UCSD-AML1 (cell line): Measurements from ENCODE around the gene IL18R1.
A peak's percentile ranks its signal among the peaks of the same experiment; 100 is the strongest.

Experiments used
- DNase-seq: peaks from one replicate; lab custom pipeline; 2025; ENCODE audit not compliant: unreplicated experiment; lab: John Stamatoyannopoulos, UW

Gene IL18R1

GRCh38 chr2:102432386-102432785, 76.8 kb downstream of the IL18R1 start:
- no peak for DNase-seq

GRCh38 chr2:102433973-102434654, 78.5 kb downstream of the IL18R1 start:
- no peak for DNase-seq

- DNase-seq = no peak
These were observed 79.2 kb downstream of the IL18R1 start for GRCh38 chr2:102434655-102435381.

GRCh38 chr2:102435741-102436140, 80.1 kb downstream of the IL18R1 start:
- DNase-seq = no peak

GRCh38 chr2:102436323-102436722, 80.7 kb downstream of the IL18R1 start:
- peak; percentile 60 for DNase-seq

- DNase-seq = no peak
These were observed 81.5 kb downstream of the IL18R1 start for GRCh38 chr2:102437122-102437521.

GRCh38 chr2:102438111-102438510, 82.5 kb downstream of the IL18R1 start:
- DNase-seq = no peak

GRCh38 chr2:102438578-102438977, 83.0 kb downstream of the IL18R1 start:
- DNase-seq = no peak

- DNase-seq = no peak
These were observed 83.6 kb downstream of the IL18R1 start for GRCh38 chr2:102439065-102439695.

- DNase-seq = no peak
These were observed 87.6 kb downstream of the IL18R1 start for GRCh38 chr2:102442967-102443828.

- no peak for DNase-seq
These were observed 88.6 kb downstream of the IL18R1 start for GRCh38 chr2:102444233-102444632.

GRCh38 chr2:102446936-102447335, 91.3 kb downstream of the IL18R1 start:
- DNase-seq = no peak
